Activated CD4-positive, CD25-positive, alpha-beta regulatory T cell (primary cell): ENCODE measurements around the gene TLN1.

ENCODE experiments used
- DNase-seq, 4 experiments: peaks; one replicate each; lab custom pipeline; 2025; lab: John Stamatoyannopoulos, UW

TLN1 gene

GRCh38 chr9:35705372-35705771 lies 26.6 kb downstream of the TLN1 start:
- DNase-seq = no peak

GRCh38 chr9:35703906-35704672 lies 27.9 kb downstream of the TLN1 start:
- DNase-seq = no peak

- DNase-seq = no peak
Measured at GRCh38 chr9:35702696-35703095, 29.3 kb downstream of the TLN1 start.

- DNase-seq = no peak
Measured at GRCh38 chr9:35700942-35701341, 31.1 kb downstream of the TLN1 start.

- no peak for DNase-seq
Measured at GRCh38 chr9:35700031-35700430, 32.0 kb downstream of the TLN1 start.

GRCh38 chr9:35698231-35698630 lies 33.8 kb downstream of the TLN1 start:
- no peak for DNase-seq

GRCh38 chr9:35697486-35697885 lies 34.5 kb downstream of the TLN1 start:
- no peak for DNase-seq

- DNase-seq = peak; percentile 12 to 38 (median 20)
Measured at GRCh38 chr9:35696520-35697215, 35.3 kb downstream of the TLN1 start.

GRCh38 chr9:35695943-35696401 lies 36.0 kb downstream of the TLN1 start:
- no peak for DNase-seq

GRCh38 chr9:35691757-35692301 lies 40.2 kb downstream of the TLN1 start:
- no peak for DNase-seq

- DNase-seq = no peak
Measured at GRCh38 chr9:35691334-35691650, 40.7 kb downstream of the TLN1 start.

GRCh38 chr9:35690614-35691333 lies 41.2 kb downstream of the TLN1 start:
- DNase-seq = no peak

GRCh38 chr9:35690294-35690613 lies 41.7 kb downstream of the TLN1 start:
- no peak for DNase-seq

- DNase-seq = no peak
Measured at GRCh38 chr9:35689542-35690293, 42.3 kb downstream of the TLN1 start, which contains the start of gene TPM2. TSS of gene TPM2 (minus strand) at chr9:35689925. CDS start at chr9:35689817, 108 bp downstream.

GRCh38 chr9:35688558-35689541 lies 43.1 kb downstream of the TLN1 start:
- DNase-seq = no peak

- no peak for DNase-seq
Measured at GRCh38 chr9:35687972-35688557, 43.9 kb downstream of the TLN1 start.

GRCh38 chr9:35687306-35687705 lies 44.7 kb downstream of the TLN1 start:
- no peak for DNase-seq

- DNase-seq = no peak
Measured at GRCh38 chr9:35686222-35687203, 45.5 kb downstream of the TLN1 start.

- DNase-seq = no peak
Measured at GRCh38 chr9:35685506-35685905, 46.5 kb downstream of the TLN1 start.
